Esophagus squamous epithelium (tissue), 5 donors: ENCODE measurements around the gene IQCK. TPM values are rescaled to one million over a fixed set of nuclear protein-coding genes. Genes with fewer than 3 reads are reported as not detected.

Experiments used
- DNase-seq: peaks from one replicate; lab custom pipeline; 2025; lab: John Stamatoyannopoulos, UW
- H3K27ac ChIP-seq, 4 donors: fragments of 200-600 bp; sonication (generic); one replicate each; pipeline ENCODE4 v1.5.1; 2016 to 2019; ENCODE audit warnings: mild to moderate bottlenecking in 1 of 4
- H3K27me3 ChIP-seq, 4 donors: fragments of 200-600 bp; sonication (generic); 1 replicate in 3 of 4; 2 replicates in 1 of 4; pipeline versions ENCODE4 v1.5.1 to v1.6.0; 2017 to 2021; ENCODE audit warnings: antibody characterized with exemption in 1 of 4
- H3K36me3 ChIP-seq, 3 donors: fragments of 200-600 bp; sonication (generic); one replicate each; pipeline ENCODE4 v1.5.1; 2016 to 2019
- H3K4me1 ChIP-seq, 3 donors: fragments of 200-600 bp; sonication (generic); one replicate each; pipeline ENCODE4 v1.5.1; 2017 to 2019
- H3K4me3 ChIP-seq, 4 donors: fragments of 200-600 bp; sonication (generic); 1 replicate in 3 of 4; 2 replicates in 1 of 4; pipeline ENCODE4 v1.5.1; 2016 to 2019; ENCODE audit warnings: mild to moderate bottlenecking in 2 of 4, moderate library complexity in 1 of 4
- H3K9me3 ChIP-seq, 3 donors: fragments of 200-600 bp; sonication (generic); one replicate each; pipeline ENCODE4 v1.5.1; 2016 to 2019
- CTCF ChIP-seq, 6 experiments: fragments of 450-650 bp in 4 of 6; fragments of 200-600 bp in 2 of 6; sonication (generic) in 2 of 6; IDR thresholded peaks; one replicate each; pipeline ENCODE4 v1.5.1; 2016 to 2019; ENCODE audit warnings: antibody characterized with exemption in 6 of 6, mild to moderate bottlenecking in 4 of 6, moderate library complexity in 4 of 6
- POLR2A ChIP-seq, 4 donors: fragments of 450-650 bp; IDR thresholded peaks; one replicate each; pipeline ENCODE4 v1.6.1; 2017; ENCODE audit warnings: antibody characterized with exemption in 4 of 4, mild to moderate bottlenecking in 4 of 4, moderate library complexity in 3 of 4
- WGBS, 2 donors: methylation state at CpG; one replicate each; pipeline ENCODE4 v1.1.5; 2018; 5-methylcytosine and 5-hydroxymethylcytosine counted together
- intact Hi-C: fragments of 100-400 bp; cut with DNase I; formaldehyde crosslinking; loops from one replicate; pipeline ENCODE4 v1.15.0; 2022
- total RNA-seq, 4 donors: library from RNA; depleted of rRNA; stranded (reverse); fragments of >200 nt; gene quantifications; one replicate each; pipeline ENCODE4 v1.1.0, GENCODE V29; 2016
- donor health status: DM: yes; HTN: yes; CAD: no.

IQCK gene
- total RNA-seq, 4 donors from 2014 or later, result 2.2 to 9.3 (median 6.1) TPM

- DNase-seq, result no peak
- peak overlapping the region in 3 of 4 donors; percentile 2 to 29 (median 6) for H3K27ac ChIP-seq
- no peak overlapping the region for H3K4me3 ChIP-seq
- TF ChIP-seq POLR2A (IDR thresholded peaks at IDR 0.05) (no peak), CTCF (IDR thresholded peaks at IDR 0.05) (no peak)
- intact Hi-C loops, result no loop called here
- peaks cover 0 to 30% (median 6%) of the 10 kb centered on the region in 3 donors for H3K4me1 ChIP-seq
- H3K27me3 ChIP-seq, result no peaks in the 10 kb centered on the region
- peaks cover 4 to 96% (median 25%) of the 10 kb centered on the region in 3 donors for H3K36me3 ChIP-seq
- WGBS, 2 donors, result 78 to 82% methylated on average over 7 to 13 of the region's 23 CpGs
- no peaks in the 10 kb centered on the region for H3K9me3 ChIP-seq
These were observed 7.7 kb upstream of the IQCK start for GRCh38 chr16:19710191-19710908.

DNA sequence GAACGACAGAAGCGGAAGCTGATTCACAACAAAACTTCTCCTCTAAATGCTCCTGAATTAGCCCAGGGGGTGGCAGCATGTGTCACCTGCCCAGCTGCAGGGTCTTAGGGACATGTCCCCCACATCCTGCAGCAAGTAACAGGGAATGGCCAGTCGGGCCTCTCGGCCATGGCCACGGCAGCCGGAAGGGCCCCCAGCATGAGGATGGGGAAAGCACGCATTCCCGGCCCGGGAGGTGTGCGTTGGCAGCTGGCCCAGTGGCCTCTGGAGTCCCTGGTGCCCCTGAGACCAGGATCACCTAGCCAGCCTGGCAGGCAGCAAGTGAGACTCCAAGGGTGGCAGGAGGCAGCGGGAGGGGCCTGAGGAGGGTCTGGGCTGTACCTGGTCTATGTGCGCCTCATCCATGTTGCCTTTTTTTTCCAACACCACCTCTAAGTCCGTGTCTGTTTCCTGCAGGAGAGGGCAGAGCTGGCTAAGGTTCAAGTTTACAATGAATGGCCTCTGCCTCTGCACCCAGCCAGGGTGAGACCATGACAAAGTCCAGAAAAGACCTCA, 7.0 kb upstream of the IQCK start:
- no peak overlapping the region for H3K4me3 ChIP-seq
- 64 to 70% methylated on average over 3 to 4 of the region's 13 CpGs for WGBS, 2 donors
- DNase-seq, result no peak
- peak overlapping the region in 3 of 4 donors; percentile 2 to 55 (median 17) for H3K27ac ChIP-seq
- intact Hi-C loops, result no loop called here
- H3K9me3 ChIP-seq, result no peaks in the 10 kb centered on the region
- peaks cover 4 to 89% (median 25%) of the 10 kb centered on the region in 3 donors for H3K36me3 ChIP-seq
- no peaks in the 10 kb centered on the region for H3K27me3 ChIP-seq
- peaks cover 4 to 37% (median 14%) of the 10 kb centered on the region in 3 donors for H3K4me1 ChIP-seq
- TF ChIP-seq POLR2A (IDR thresholded peaks at IDR 0.05) (no peak), CTCF (IDR thresholded peaks at IDR 0.05) (no peak)

DNA sequence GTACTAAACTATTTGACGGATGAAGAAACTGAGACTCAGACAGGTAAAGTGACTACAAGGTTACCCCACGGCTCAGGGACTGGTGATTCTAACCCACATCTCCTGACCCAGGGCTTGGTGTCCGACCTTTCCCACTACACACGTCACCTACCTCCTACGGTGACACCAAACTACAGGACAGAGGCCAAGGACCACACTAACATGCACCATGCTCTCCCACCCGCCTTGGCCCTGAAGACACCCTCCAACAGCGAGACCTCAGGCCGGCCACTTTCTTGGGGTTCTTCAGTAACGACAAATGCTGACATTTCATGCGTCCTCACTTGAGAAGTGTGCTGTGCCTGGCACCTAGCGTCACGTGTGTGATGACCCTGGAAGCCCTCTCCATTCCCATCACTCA, 6.4 kb upstream of the IQCK start:
- intact Hi-C loops, result no loop called here
- Histone ChIP-seq H3K27me3 (no peaks in the 10 kb centered on the region), H3K36me3 (peaks cover 4 to 83% (median 22%) of the 10 kb centered on the region in 3 donors), H3K27ac (no peak overlapping the region), H3K9me3 (no peaks in the 10 kb centered on the region), H3K4me1 (peaks cover 10 to 43% (median 18%) of the 10 kb centered on the region in 3 donors), H3K4me3 (no peak overlapping the region)
- DNase-seq, result no peak
- WGBS, 2 donors, result 91 to 93% methylated on average over 12 of the region's 12 CpGs
- TF ChIP-seq POLR2A (IDR thresholded peaks at IDR 0.05) (no peak), CTCF (IDR thresholded peaks at IDR 0.05) (no peak)

- H3K9me3 ChIP-seq, result no peaks in the 10 kb centered on the region
- TF ChIP-seq POLR2A (IDR thresholded peaks at IDR 0.05) (no peak), CTCF (IDR thresholded peaks at IDR 0.05) (no peak)
- H3K36me3 ChIP-seq, result peaks cover 4 to 74% (median 22%) of the 10 kb centered on the region in 3 donors
- no peak overlapping the region for H3K4me3 ChIP-seq
- H3K4me1 ChIP-seq, result peaks cover 18 to 52% (median 27%) of the 10 kb centered on the region in 3 donors
- no peaks in the 10 kb centered on the region for H3K27me3 ChIP-seq
- no peak for DNase-seq
- intact Hi-C loops, result no loop called here
- H3K27ac ChIP-seq, result no peak overlapping the region
- 90 to 92% methylated on average over 6 to 9 of the region's 11 CpGs for WGBS, 2 donors
These were observed 5.5 kb upstream of the IQCK start for GRCh38 chr16:19712418-19713058.

GRCh38 chr16:19713697-19714096, 4.4 kb upstream of the IQCK start:
- H3K27ac ChIP-seq, result no peak overlapping the region
- intact Hi-C loops, result no loop called here
- 76 to 77% methylated on average over 6 of the region's 6 CpGs for WGBS, 2 donors

More at GRCh38 chr16:19713697-19714096, 4.4 kb upstream of the IQCK start:
- H3K4me3 ChIP-seq, result no peak overlapping the region
- DNase-seq, result no peak
- peaks cover 4 to 62% (median 22%) of the 10 kb centered on the region in 3 donors for H3K36me3 ChIP-seq
- H3K27me3 ChIP-seq, result no peaks in the 10 kb centered on the region
- peaks cover 19 to 54% (median 27%) of the 10 kb centered on the region in 3 donors for H3K4me1 ChIP-seq
- H3K9me3 ChIP-seq, result no peaks in the 10 kb centered on the region
- TF ChIP-seq POLR2A (IDR thresholded peaks at IDR 0.05) (no peak), CTCF (IDR thresholded peaks at IDR 0.05) (no peak)
